ENCODE data around the gene PRKG2. TPM values are rescaled to one million over a fixed set of nuclear protein-coding genes. Genes with fewer than 3 reads are reported as not detected.

PRKG2 gene
- polyA plus RNA-seq, 1 donor: 61.2 TPM

- Histone ChIP-seq H3K4me1 (ENCODE audit: control insufficient read depth, insufficient read depth, low read length) (no peaks in the 10 kb centered on the region), H3K27me3 (ENCODE audit: control insufficient read depth, insufficient read depth, low read length) (no peaks in the 10 kb centered on the region), H3K36me3 (ENCODE audit: control insufficient read depth, insufficient read depth, low read length) (peaks cover 40% of the 10 kb centered on the region), H3K9me3 (ENCODE audit: control insufficient read depth, low read depth, low read length) (no peaks in the 10 kb centered on the region), H3K27ac (ENCODE audit: low read length) (no peak overlapping the region), H3K4me3 (ENCODE audit: low read length) (no peak overlapping the region)
- 100% methylated on average over 1 of the region's 3 CpGs for WGBS (ENCODE audit: insufficient coverage, low lambda C conversion rate)
- no peak for DNase-seq
These were observed 77.6 kb downstream of the PRKG2 start for GRCh38 chr4:81137446-81137845.

DNA sequence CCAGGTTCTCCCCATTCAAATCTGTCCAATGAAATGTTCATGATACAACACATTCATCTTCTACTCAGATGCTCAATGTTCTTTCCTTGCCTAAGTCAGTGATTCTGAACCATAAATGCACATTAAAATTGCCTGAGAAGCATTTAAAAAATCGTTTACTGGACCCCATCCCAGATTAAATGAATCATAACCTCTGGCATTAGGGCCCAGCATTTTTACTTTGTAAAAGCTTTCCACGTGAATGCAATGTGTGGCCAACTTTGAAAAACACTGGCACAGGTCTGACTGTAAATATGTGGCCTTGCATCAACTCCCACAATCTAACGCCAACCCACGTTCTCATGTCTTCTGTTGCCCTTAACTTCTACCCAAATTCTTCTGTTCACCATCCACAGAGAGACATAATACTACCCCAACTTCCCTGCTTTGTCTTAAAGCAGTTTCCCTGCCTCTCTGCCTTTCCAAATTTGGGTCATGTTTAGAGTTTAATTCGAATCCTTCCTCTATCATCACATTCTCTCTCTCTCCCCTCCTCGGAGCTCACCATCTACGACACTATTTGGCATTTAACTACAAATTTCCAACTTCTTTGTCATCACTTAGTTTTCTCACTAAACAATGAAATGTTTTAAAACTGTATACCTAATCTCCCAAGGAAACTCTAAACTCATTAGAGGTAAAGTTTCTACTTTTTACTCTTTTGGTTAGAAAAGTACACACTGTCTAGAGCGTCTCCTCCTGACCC lies 78.7 kb downstream of the PRKG2 start:
- 96% methylated on average over 5 of the region's 8 CpGs for WGBS (ENCODE audit: insufficient coverage, low lambda C conversion rate)
- no peaks in the 10 kb centered on the region for H3K4me1 ChIP-seq (ENCODE audit: control insufficient read depth, insufficient read depth, low read length)
- H3K4me3 ChIP-seq (ENCODE audit: low read length): no peak overlapping the region
- no peaks in the 10 kb centered on the region for H3K27me3 ChIP-seq (ENCODE audit: control insufficient read depth, insufficient read depth, low read length)
- no peaks in the 10 kb centered on the region for H3K9me3 ChIP-seq (ENCODE audit: control insufficient read depth, low read depth, low read length)
- H3K36me3 ChIP-seq (ENCODE audit: control insufficient read depth, insufficient read depth, low read length): peaks cover 37% of the 10 kb centered on the region
- no peak overlapping the region for H3K27ac ChIP-seq (ENCODE audit: low read length)
- no peak for DNase-seq

- no peak for DNase-seq
- H3K27ac ChIP-seq (ENCODE audit: low read length): no peak overlapping the region
- no peak overlapping the region for H3K4me3 ChIP-seq (ENCODE audit: low read length)
- WGBS (ENCODE audit: insufficient coverage, low lambda C conversion rate): no CpG with 5 or more reads among the region's 2 CpGs
- no peaks in the 10 kb centered on the region for H3K9me3 ChIP-seq (ENCODE audit: control insufficient read depth, low read depth, low read length)
- no peaks in the 10 kb centered on the region for H3K27me3 ChIP-seq (ENCODE audit: control insufficient read depth, insufficient read depth, low read length)
- no peaks in the 10 kb centered on the region for H3K4me1 ChIP-seq (ENCODE audit: control insufficient read depth, insufficient read depth, low read length)
- H3K36me3 ChIP-seq (ENCODE audit: control insufficient read depth, insufficient read depth, low read length): peaks cover 45% of the 10 kb centered on the region
These were observed 79.5 kb downstream of the PRKG2 start for GRCh38 chr4:81135501-81135900.

DNA sequence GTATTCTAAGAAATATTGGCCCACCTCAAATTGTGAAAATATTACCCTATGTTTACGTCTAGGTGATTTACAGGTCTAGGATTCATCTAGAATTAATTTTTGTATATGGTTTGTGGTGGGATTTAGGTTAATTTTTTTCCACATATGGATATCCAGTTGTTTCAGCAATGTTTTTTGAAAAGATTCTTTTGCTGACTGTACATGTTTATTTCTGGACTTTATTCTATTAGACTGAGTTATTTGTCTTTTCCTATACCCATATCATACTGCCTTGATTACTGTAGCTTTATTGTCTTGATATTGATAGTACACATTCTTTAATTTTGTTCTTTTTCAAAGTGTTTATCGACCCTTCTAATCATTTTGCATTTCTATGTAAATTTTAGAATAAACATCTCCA lies 83.5 kb downstream of the PRKG2 start:
- DNase-seq: no peak
- 100% methylated on average over 2 of the region's 2 CpGs for WGBS (ENCODE audit: insufficient coverage, low lambda C conversion rate)
- Histone ChIP-seq H3K36me3 (ENCODE audit: control insufficient read depth, insufficient read depth, low read length) (peaks cover 38% of the 10 kb centered on the region), H3K4me1 (ENCODE audit: control insufficient read depth, insufficient read depth, low read length) (no peaks in the 10 kb centered on the region), H3K27me3 (ENCODE audit: control insufficient read depth, insufficient read depth, low read length) (no peaks in the 10 kb centered on the region), H3K27ac (ENCODE audit: low read length) (no peak overlapping the region), H3K4me3 (ENCODE audit: low read length) (no peak overlapping the region), H3K9me3 (ENCODE audit: control insufficient read depth, low read depth, low read length) (no peaks in the 10 kb centered on the region)

GRCh38 chr4:81131066-81131465 lies 84.0 kb downstream of the PRKG2 start:
- no peak overlapping the region for H3K27ac ChIP-seq (ENCODE audit: low read length)
- WGBS (ENCODE audit: insufficient coverage, low lambda C conversion rate): no CpG with 5 or more reads among the region's 4 CpGs
- no peaks in the 10 kb centered on the region for H3K27me3 ChIP-seq (ENCODE audit: control insufficient read depth, insufficient read depth, low read length)
- no peaks in the 10 kb centered on the region for H3K4me1 ChIP-seq (ENCODE audit: control insufficient read depth, insufficient read depth, low read length)
- peaks cover 33% of the 10 kb centered on the region for H3K36me3 ChIP-seq (ENCODE audit: control insufficient read depth, insufficient read depth, low read length)
- no peak overlapping the region for H3K4me3 ChIP-seq (ENCODE audit: low read length)
- no peak for DNase-seq
- no peaks in the 10 kb centered on the region for H3K9me3 ChIP-seq (ENCODE audit: control insufficient read depth, low read depth, low read length)

- H3K9me3 ChIP-seq (ENCODE audit: control insufficient read depth, low read depth, low read length): no peaks in the 10 kb centered on the region
- peaks cover 32% of the 10 kb centered on the region for H3K36me3 ChIP-seq (ENCODE audit: control insufficient read depth, insufficient read depth, low read length)
- H3K27me3 ChIP-seq (ENCODE audit: control insufficient read depth, insufficient read depth, low read length): no peaks in the 10 kb centered on the region
- no CpG with 5 or more reads among the region's 7 CpGs for WGBS (ENCODE audit: insufficient coverage, low lambda C conversion rate)
- DNase-seq: no peak
- no peak overlapping the region for H3K27ac ChIP-seq (ENCODE audit: low read length)
- no peak overlapping the region for H3K4me3 ChIP-seq (ENCODE audit: low read length)
- H3K4me1 ChIP-seq (ENCODE audit: control insufficient read depth, insufficient read depth, low read length): no peaks in the 10 kb centered on the region
These were observed 84.5 kb downstream of the PRKG2 start for GRCh38 chr4:81130569-81130968.

DNA sequence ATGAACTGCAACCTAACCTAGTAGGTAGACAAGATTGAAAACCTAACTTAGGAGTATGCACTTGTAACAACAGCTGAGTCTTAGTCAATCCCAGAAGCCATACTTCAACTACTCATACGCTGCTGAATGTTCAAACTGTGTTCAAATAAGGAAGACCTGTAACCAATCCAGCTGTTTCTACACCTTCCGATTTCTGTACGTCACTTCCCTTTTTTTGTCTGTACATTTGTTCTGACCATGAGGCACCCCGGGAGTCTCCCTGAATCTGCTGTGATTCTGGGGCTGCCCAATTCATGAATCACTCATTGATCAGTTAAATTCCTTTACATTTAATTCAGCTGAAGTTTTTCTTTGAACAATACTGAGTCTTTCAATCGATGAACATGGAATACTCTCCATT lies 95.0 kb downstream of the PRKG2 start:
- WGBS (ENCODE audit: insufficient coverage, low lambda C conversion rate): 93% methylated on average over 4 of the region's 5 CpGs
- H3K4me1 ChIP-seq (ENCODE audit: control insufficient read depth, insufficient read depth, low read length): no peaks in the 10 kb centered on the region
- no peak for DNase-seq
- no peaks in the 10 kb centered on the region for H3K27me3 ChIP-seq (ENCODE audit: control insufficient read depth, insufficient read depth, low read length)
- H3K27ac ChIP-seq (ENCODE audit: low read length): no peak overlapping the region
- no peaks in the 10 kb centered on the region for H3K9me3 ChIP-seq (ENCODE audit: control insufficient read depth, low read depth, low read length)
- no peaks in the 10 kb centered on the region for H3K36me3 ChIP-seq (ENCODE audit: control insufficient read depth, insufficient read depth, low read length)
- H3K4me3 ChIP-seq (ENCODE audit: low read length): no peak overlapping the region

- no peaks in the 10 kb centered on the region for H3K4me1 ChIP-seq (ENCODE audit: control insufficient read depth, insufficient read depth, low read length)
- no peak for DNase-seq
- no peaks in the 10 kb centered on the region for H3K27me3 ChIP-seq (ENCODE audit: control insufficient read depth, insufficient read depth, low read length)
- H3K27ac ChIP-seq (ENCODE audit: low read length): no peak overlapping the region
- no peaks in the 10 kb centered on the region for H3K9me3 ChIP-seq (ENCODE audit: control insufficient read depth, low read depth, low read length)
- no peak overlapping the region for H3K4me3 ChIP-seq (ENCODE audit: low read length)
- no peaks in the 10 kb centered on the region for H3K36me3 ChIP-seq (ENCODE audit: control insufficient read depth, insufficient read depth, low read length)
- 80% methylated on average over 5 of the region's 7 CpGs for WGBS (ENCODE audit: insufficient coverage, low lambda C conversion rate)
These were observed 96.9 kb downstream of the PRKG2 start for GRCh38 chr4:81118086-81118485.

DNA sequence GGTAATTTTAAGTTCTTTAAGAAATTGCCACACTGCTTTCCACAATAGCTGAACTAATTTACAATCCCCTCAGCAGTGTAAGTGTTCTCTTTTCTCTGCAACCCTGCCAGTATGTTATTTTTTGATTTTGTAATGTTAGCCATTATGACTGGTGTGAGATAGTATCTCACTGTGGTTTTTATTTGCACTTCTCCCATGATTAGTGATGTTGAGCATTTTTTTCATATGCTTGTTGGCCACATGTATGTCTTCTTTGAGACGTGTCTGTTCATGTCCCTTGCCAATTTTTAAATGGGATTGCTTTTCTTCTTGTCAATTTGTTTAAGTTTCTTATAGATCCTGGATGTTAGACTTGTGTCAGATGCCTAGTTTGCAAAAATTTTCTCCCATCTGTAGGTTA lies 98.5 kb downstream of the PRKG2 start:
- Histone ChIP-seq H3K27ac (ENCODE audit: low read length) (no peak overlapping the region), H3K4me3 (ENCODE audit: low read length) (no peak overlapping the region), H3K27me3 (ENCODE audit: control insufficient read depth, insufficient read depth, low read length) (no peaks in the 10 kb centered on the region), H3K9me3 (ENCODE audit: control insufficient read depth, low read depth, low read length) (no peaks in the 10 kb centered on the region), H3K4me1 (ENCODE audit: control insufficient read depth, insufficient read depth, low read length) (no peaks in the 10 kb centered on the region), H3K36me3 (ENCODE audit: control insufficient read depth, insufficient read depth, low read length) (no peaks in the 10 kb centered on the region)
- WGBS (ENCODE audit: insufficient coverage, low lambda C conversion rate): 100% methylated on average over 1 of the region's 1 CpG
- DNase-seq: no peak

DNA sequence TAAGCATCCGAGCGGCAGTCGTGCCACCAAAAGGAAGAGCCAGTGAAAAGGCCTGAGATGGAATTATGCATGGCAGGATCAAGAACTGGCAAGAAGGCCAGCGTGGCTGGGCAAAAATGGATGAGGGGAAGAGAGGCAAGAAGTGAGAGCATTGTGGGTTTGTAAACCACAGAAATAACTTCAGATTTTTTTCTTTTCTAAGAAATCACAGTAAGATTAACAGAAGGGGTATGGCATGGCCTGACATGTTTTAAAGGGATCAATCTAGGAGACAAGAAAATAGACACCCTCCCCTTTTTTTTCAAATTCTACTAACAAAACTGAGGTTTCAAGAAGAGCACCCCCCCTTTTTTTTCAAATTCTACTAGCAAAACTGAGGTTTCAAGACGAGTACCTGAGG lies 102.0 kb downstream of the PRKG2 start:
- WGBS (ENCODE audit: insufficient coverage, low lambda C conversion rate): 100% methylated on average over 1 of the region's 5 CpGs
- no peak for DNase-seq
- H3K27me3 ChIP-seq (ENCODE audit: control insufficient read depth, insufficient read depth, low read length): no peaks in the 10 kb centered on the region
- peaks cover 6% of the 10 kb centered on the region for H3K36me3 ChIP-seq (ENCODE audit: control insufficient read depth, insufficient read depth, low read length)
- no peak overlapping the region for H3K27ac ChIP-seq (ENCODE audit: low read length)
- H3K9me3 ChIP-seq (ENCODE audit: control insufficient read depth, low read depth, low read length): no peaks in the 10 kb centered on the region
- H3K4me1 ChIP-seq (ENCODE audit: control insufficient read depth, insufficient read depth, low read length): no peaks in the 10 kb centered on the region
- H3K4me3 ChIP-seq (ENCODE audit: low read length): no peak overlapping the region

GRCh38 chr4:81109356-81109755 lies 105.7 kb downstream of the PRKG2 start:
- no CpG with 5 or more reads among the region's 1 CpG for WGBS (ENCODE audit: insufficient coverage, low lambda C conversion rate)
- Histone ChIP-seq H3K9me3 (ENCODE audit: control insufficient read depth, low read depth, low read length) (no peaks in the 10 kb centered on the region), H3K27ac (ENCODE audit: low read length) (no peak overlapping the region), H3K36me3 (ENCODE audit: control insufficient read depth, insufficient read depth, low read length) (peaks cover 25% of the 10 kb centered on the region), H3K27me3 (ENCODE audit: control insufficient read depth, insufficient read depth, low read length) (no peaks in the 10 kb centered on the region), H3K4me1 (ENCODE audit: control insufficient read depth, insufficient read depth, low read length) (no peaks in the 10 kb centered on the region), H3K4me3 (ENCODE audit: low read length) (no peak overlapping the region)
- no peak for DNase-seq
